ENCODE measurements around the gene UMODL1. TPM values are rescaled to one million over a fixed set of nuclear protein-coding genes. Genes with fewer than 3 reads are reported as not detected.

Gene UMODL1
- total and polyA plus RNA-seq, 10 of the 15 experiments (the other 5 are each of a cell fraction or from before 2014, with no cell fraction given): 0.01 to 0.11 (median 0.03) TPM; not detected in 5

GRCh38 chr21:42058631-42059111 is 12.4 kb upstream of the UMODL1 start:
- Histone ChIP-seq H2AFZ (ENCODE audit: control insufficient read depth, low read depth, low read length) (no peak overlapping the region), H3K4me2 (ENCODE audit: control insufficient read depth, insufficient read depth) (no peak overlapping the region), H3K4me1 (ENCODE audit: control insufficient read depth, insufficient read depth, low read length) (peaks cover 30% of the 10 kb centered on the region), H3K27me3 (replicated peaks in 1 of 2; ENCODE audit: control insufficient read depth in 2 of 2, insufficient read depth in 2 of 2, low read length in 1 of 2) (no peaks in the 10 kb centered on the region), H3K4me3 (no peak overlapping the region), H3K36me3 (ENCODE audit: control insufficient read depth in 2 of 2, insufficient read depth in 2 of 2, low read length in 1 of 2) (no peaks in the 10 kb centered on the region), H3K27ac (ENCODE audit: control insufficient read depth, insufficient read depth) (no peak overlapping the region), H3K9me3 (replicated peaks; ENCODE audit: control insufficient read depth, insufficient read depth, low read length) (no peaks in the 10 kb centered on the region), H4K20me1 (ENCODE audit: control insufficient read depth, insufficient read depth) (no peaks in the 10 kb centered on the region), H3K79me2 (ENCODE audit: control insufficient read depth, insufficient read depth, low read length) (no peaks in the 10 kb centered on the region), H3K9ac (ENCODE audit: control insufficient read depth, insufficient read depth, low read length) (no peak overlapping the region)
- no TSS peak for BruUV-seq (replicated peaks)
- ChIA-PET CTCF (no interaction called here), RAD21 (ENCODE audit: unreplicated experiment) (interaction anchor here (0.7 kb wide), 1 partner anchor 242 kb away, joined by 3 read pairs; no protein-coding TSS in a partner anchor), POLR2A (no interaction called here), SMC1A (ENCODE audit: uncharacterized antibody, unreplicated experiment) (no interaction called here)
- no peak for ATAC-seq
- in situ Hi-C loops (cut with MboI): no loop called here
- FAIRE-seq: no peak
- no peak for DNase-seq (ENCODE audit: low read depth, low spot score)
- no peak for TF ChIP-seq MXI1 (IDR thresholded peaks at IDR 0.05; ENCODE audit: low read depth, low read length)
- no peak for TF ChIP-seq KAT2A (conservative IDR thresholded peaks at IDR 0.05; ENCODE audit: control insufficient read depth, low read depth, low read length)
- TF ChIP-seq EGR1 (IDR thresholded peaks at IDR 0.05; ENCODE audit: borderline replicate concordance in 1 of 2, low read depth in 2 of 2, low read length in 2 of 2): no peak
- 94% methylated on average over 11 of the region's 11 CpGs for WGBS (ENCODE audit: insufficient coverage, insufficient replicate concordance, low lambda C conversion rate, missing lambda C conversion rate)
- intact Hi-C loops (cut with micrococcal nuclease; ENCODE audit: unreplicated experiment): no loop called here

- ChIA-PET POLR2A (no interaction called here), CTCF (no interaction called here)
- BruUV-seq (replicated peaks): no TSS peak
- TF ChIP-seq NFYB (IDR thresholded peaks at IDR 0.05; ENCODE audit: insufficient read depth, low read depth, low read length) (no peak), NFIC (IDR thresholded peaks at IDR 0.05; ENCODE audit: low read depth, low read length) (no peak), LARP7 (IDR thresholded peaks at IDR 0.05) (no peak), EED (IDR thresholded peaks at IDR 0.05; ENCODE audit: low read depth) (no peak), MTA2 (IDR thresholded peaks at IDR 0.05; ENCODE audit: low read depth) (no peak), ZBTB4 (CRISPR knock-in tag; IDR thresholded peaks at IDR 0.05) (no peak), HDGF (IDR thresholded peaks at IDR 0.05) (no peak), MAX (IDR thresholded peaks at IDR 0.05; ENCODE audit: low read depth, low read length) (no peak), ESRRA (IDR thresholded peaks at IDR 0.05; ENCODE audit: low read length) (no peak), SRF (IDR thresholded peaks at IDR 0.05; ENCODE audit: low read depth in 2 of 2, low read length in 2 of 2) (no peak)
- TF ChIP-seq, protein P1, sequence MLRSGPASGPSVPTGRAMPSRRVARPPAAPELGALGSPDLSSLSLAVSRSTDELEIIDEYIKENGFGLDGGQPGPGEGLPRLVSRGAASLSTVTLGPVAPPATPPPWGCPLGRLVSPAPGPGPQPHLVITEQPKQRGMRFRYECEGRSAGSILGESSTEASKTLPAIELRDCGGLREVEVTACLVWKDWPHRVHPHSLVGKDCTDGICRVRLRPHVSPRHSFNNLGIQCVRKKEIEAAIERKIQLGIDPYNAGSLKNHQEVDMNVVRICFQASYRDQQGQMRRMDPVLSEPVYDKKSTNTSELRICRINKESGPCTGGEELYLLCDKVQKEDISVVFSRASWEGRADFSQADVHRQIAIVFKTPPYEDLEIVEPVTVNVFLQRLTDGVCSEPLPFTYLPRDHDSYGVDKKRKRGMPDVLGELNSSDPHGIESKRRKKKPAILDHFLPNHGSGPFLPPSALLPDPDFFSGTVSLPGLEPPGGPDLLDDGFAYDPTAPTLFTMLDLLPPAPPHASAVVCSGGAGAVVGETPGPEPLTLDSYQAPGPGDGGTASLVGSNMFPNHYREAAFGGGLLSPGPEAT (IDR thresholded peaks at IDR 0.05; ENCODE audit: low read depth): no peak
These were observed 12.0 kb upstream of the UMODL1 start for GRCh38 chr21:42059141-42059540.

More at GRCh38 chr21:42059141-42059540, 12.0 kb upstream of the UMODL1 start:
- Histone ChIP-seq H3K27me3 (replicated peaks in 1 of 2; ENCODE audit: control insufficient read depth in 2 of 2, insufficient read depth in 2 of 2, low read length in 1 of 2) (no peaks in the 10 kb centered on the region), H3K4me2 (ENCODE audit: control insufficient read depth, insufficient read depth) (no peak overlapping the region), H2AFZ (ENCODE audit: control insufficient read depth, low read depth, low read length) (no peak overlapping the region), H4K20me1 (ENCODE audit: control insufficient read depth, insufficient read depth) (no peaks in the 10 kb centered on the region), H3K9me3 (replicated peaks; ENCODE audit: control insufficient read depth, insufficient read depth, low read length) (no peaks in the 10 kb centered on the region), H3K4me3 (no peak overlapping the region), H3K79me2 (ENCODE audit: control insufficient read depth, insufficient read depth, low read length) (no peaks in the 10 kb centered on the region), H3K4me1 (ENCODE audit: control insufficient read depth, insufficient read depth, low read length) (peaks cover 35% of the 10 kb centered on the region), H3K36me3 (ENCODE audit: control insufficient read depth in 2 of 2, insufficient read depth in 2 of 2, low read length in 1 of 2) (no peaks in the 10 kb centered on the region), H3K27ac (ENCODE audit: control insufficient read depth, insufficient read depth) (no peak overlapping the region), H3K9ac (ENCODE audit: control insufficient read depth, insufficient read depth, low read length) (no peak overlapping the region)
- DNase-seq (ENCODE audit: low read depth, low spot score) (no peak), ATAC-seq (no peak), FAIRE-seq (no peak)
- RAD21 ChIA-PET (ENCODE audit: unreplicated experiment): interaction anchor here (0.7 kb wide), 1 partner anchor 243 kb away, joined by 3 read pairs; no protein-coding TSS in a partner anchor
- 88% methylated on average over 9 of the region's 9 CpGs for WGBS (ENCODE audit: insufficient coverage, insufficient replicate concordance, low lambda C conversion rate, missing lambda C conversion rate)
- in situ Hi-C loops (cut with MboI): no loop called here
- intact Hi-C loops (cut with micrococcal nuclease; ENCODE audit: unreplicated experiment): no loop called here
- SMC1A ChIA-PET (ENCODE audit: uncharacterized antibody, unreplicated experiment): no interaction called here

Data from GM12878 (cell line).